Neural progenitor cell (in vitro differentiated cells): ENCODE measurements around the gene SIRT1. TPM values are rescaled to one million over a fixed set of nuclear protein-coding genes. Genes with fewer than 3 reads are reported as not detected.
"Not testable (repeated sequence)": the region's sequence is repeated elsewhere in the genome, so short reads cannot be mapped to it uniquely, and the experiment has no call there.

ENCODE experiments used
- DNase-seq: peaks from one replicate; pipeline ENCODE4 v3.0.0-alpha.2; 2016; ENCODE audit warnings: low spot score
- H2AFZ ChIP-seq: fragments of 200-600 bp; sonication (generic); replicated peaks from 2 replicates; pipeline ENCODE4 v1.6.1; 2016; ENCODE audit warnings: antibody characterized with exemption
- H3F3A ChIP-seq: fragments of 200-600 bp; sonication (generic); 2 replicates; pipeline ENCODE4 v1.6.1; 2016; ENCODE audit warnings: antibody characterized with exemption, low read depth
- H3K27ac ChIP-seq: fragments of 200-600 bp; sonication (generic); 2 replicates; pipeline ENCODE4 v1.5.1; 2016; ENCODE audit warnings: mild to moderate bottlenecking
- H3K27me3 ChIP-seq: fragments of 200-600 bp; sonication (generic); 2 replicates; pipeline ENCODE4 v1.6.1; 2016; ENCODE audit warnings: mild to moderate bottlenecking, moderate library complexity
- H3K36me3 ChIP-seq: fragments of 200-600 bp; sonication (generic); 2 replicates; pipeline ENCODE4 v1.5.1; 2016
- H3K4me1 ChIP-seq: fragments of 200-600 bp; sonication (generic); 2 replicates; pipeline ENCODE4 v1.6.1; 2016; ENCODE audit warnings: mixed run types
- H3K4me2 ChIP-seq: fragments of 200-600 bp; sonication (generic); 2 replicates; pipeline ENCODE4 v1.6.1; 2016
- H3K4me3 ChIP-seq: fragments of 200-600 bp; sonication (generic); 2 replicates; pipeline ENCODE4 v1.5.1; 2016
- H3K79me2 ChIP-seq: fragments of 200-600 bp; sonication (generic); 2 replicates; pipeline ENCODE4 v1.6.1; 2016; ENCODE audit warnings: low read depth
- H3K9ac ChIP-seq: fragments of 200-600 bp; sonication (generic); 2 replicates; pipeline ENCODE4 v1.6.1; 2016
- H3K9me3 ChIP-seq: fragments of 200-600 bp; sonication (generic); 2 replicates; pipeline ENCODE4 v1.5.1; 2016; ENCODE audit warnings: low read depth
- H4K20me1 ChIP-seq: fragments of 200-600 bp; sonication (generic); 2 replicates; pipeline ENCODE4 v1.6.1; 2016; ENCODE audit warnings: low read depth
- H3K27ac Mint-ChIP-seq: 3 replicates; pipeline ENCODE4 v1.8.0; 2021; ENCODE audit warnings: mixed read lengths
- H3K27me3 Mint-ChIP-seq: 2 replicates; pipeline ENCODE4 v1.8.0; 2022; ENCODE audit warnings: low read depth, mild to moderate bottlenecking, inconsistent platforms, moderate library complexity, mixed read lengths; ENCODE audit not compliant: insufficient read depth
- H3K36me3 Mint-ChIP-seq: 3 replicates; pipeline ENCODE4 v1.8.0; 2021; ENCODE audit warnings: mixed read lengths
- H3K4me1 Mint-ChIP-seq: 3 replicates; pipeline ENCODE4 v1.8.0; 2021; ENCODE audit warnings: mixed read lengths
- H3K4me3 Mint-ChIP-seq: 3 replicates; pipeline ENCODE4 v1.8.0; 2021; ENCODE audit warnings: mild to moderate bottlenecking, moderate library complexity, mixed read lengths
- H3K9me3 Mint-ChIP-seq: 3 replicates; pipeline ENCODE4 v1.8.0; 2020; ENCODE audit warnings: mixed read lengths
- CTCF ChIP-seq: fragments of 200-600 bp; sonication (generic); IDR thresholded peaks from 2 replicates; pipeline ENCODE4 v1.5.1; 2017; ENCODE audit warnings: antibody characterized with exemption, mild to moderate bottlenecking
- EZH2 ChIP-seq: fragments of 200-600 bp; sonication (generic); IDR thresholded peaks from 2 replicates; pipeline ENCODE4 v1.6.1; 2017; ENCODE audit warnings: antibody characterized with exemption, mild to moderate bottlenecking, moderate library complexity
- EZH2phosphoT487 ChIP-seq: fragments of 200-600 bp; sonication (generic); IDR thresholded peaks from 2 replicates; pipeline ENCODE4 v1.6.1; 2017; ENCODE audit warnings: antibody characterized with exemption
- total RNA-seq: library from RNA; depleted of rRNA; stranded (reverse); fragments of >200 nt; gene quantifications from 2 replicates; pipeline ENCODE4 v1.2.3, GENCODE V29; 2015; ENCODE audit warnings: low replicate concordance

SIRT1 gene
- total RNA-seq, 1 donor from 2014 or later = 48.5 TPM

- Histone ChIP-seq H3K4me2 (no peak overlapping the region), H3F3A (no peaks in the 10 kb centered on the region), H3K4me1 (peaks cover 2% of the 10 kb centered on the region), H3K27ac (no peak overlapping the region), H3K27me3 (no peaks in the 10 kb centered on the region), H3K4me3 (no peak overlapping the region), H2AFZ (no peak overlapping the region), H3K9me3 (no peaks in the 10 kb centered on the region), H3K36me3 (no peaks in the 10 kb centered on the region), H3K9ac (no peak overlapping the region), H3K79me2 (no peaks in the 10 kb centered on the region), H4K20me1 (no peaks in the 10 kb centered on the region)
- Mint-ChIP-seq H3K36me3 (no peaks in the 10 kb centered on the region), H3K9me3 (no peaks in the 10 kb centered on the region), H3K4me1 (no peaks in the 10 kb centered on the region), H3K27ac (no peak overlapping the region), H3K27me3 (no peaks in the 10 kb centered on the region), H3K4me3 (no peak overlapping the region)
- TF ChIP-seq CTCF (no peak), EZH2phosphoT487 (no peak), EZH2 (no peak)
- DNase-seq = no peak
These were observed 16.3 kb upstream of the SIRT1 start for GRCh38 chr10:67868132-67868531.

GRCh38 chr10:67869996-67870395, 14.5 kb upstream of the SIRT1 start:
- H2AFZ ChIP-seq = no peak overlapping the region
- Mint-ChIP-seq H3K27ac (no peak overlapping the region), H3K9me3 (no peaks in the 10 kb centered on the region), H3K4me1 (no peaks in the 10 kb centered on the region), H3K27me3 (no peaks in the 10 kb centered on the region), H3K4me3 (no peak overlapping the region), H3K36me3 (no peaks in the 10 kb centered on the region)
- DNase-seq = no peak
- H3K9me3 ChIP-seq = no peaks in the 10 kb centered on the region
- no peaks in the 10 kb centered on the region for H3K79me2 ChIP-seq
- no peaks in the 10 kb centered on the region for H3K27me3 ChIP-seq
- no peak overlapping the region for H3K4me3 ChIP-seq
- H3F3A ChIP-seq = no peaks in the 10 kb centered on the region
- H3K27ac ChIP-seq = no peak overlapping the region
- no peaks in the 10 kb centered on the region for H4K20me1 ChIP-seq
- no peak overlapping the region for H3K9ac ChIP-seq
- H3K4me1 ChIP-seq = no peaks in the 10 kb centered on the region
- H3K4me2 ChIP-seq = no peak overlapping the region
- H3K36me3 ChIP-seq = no peaks in the 10 kb centered on the region
- TF ChIP-seq CTCF (no peak), EZH2 (no peak), EZH2phosphoT487 (no peak)

- H3K9ac ChIP-seq = no peak overlapping the region
- H3K36me3 ChIP-seq = no peaks in the 10 kb centered on the region
- no peak overlapping the region for H3K27ac Mint-ChIP-seq
- H3K36me3 Mint-ChIP-seq = no peaks in the 10 kb centered on the region
- H3K9me3 ChIP-seq = no peaks in the 10 kb centered on the region
- H3K27me3 Mint-ChIP-seq = no peaks in the 10 kb centered on the region
- TF ChIP-seq EZH2phosphoT487 = no peak
- no peak for TF ChIP-seq CTCF
- TF ChIP-seq EZH2 = no peak
- H3K79me2 ChIP-seq = no peaks in the 10 kb centered on the region
- H4K20me1 ChIP-seq = no peaks in the 10 kb centered on the region
- DNase-seq = no peak
- H3F3A ChIP-seq = no peaks in the 10 kb centered on the region
- no peak overlapping the region for H3K4me2 ChIP-seq
- H3K27ac ChIP-seq = no peak overlapping the region
- no peaks in the 10 kb centered on the region for H3K27me3 ChIP-seq
- no peak overlapping the region for H2AFZ ChIP-seq
- H3K9me3 Mint-ChIP-seq = no peaks in the 10 kb centered on the region
- no peak overlapping the region for H3K4me3 Mint-ChIP-seq
- H3K4me1 ChIP-seq = no peaks in the 10 kb centered on the region
- no peak overlapping the region for H3K4me3 ChIP-seq
- H3K4me1 Mint-ChIP-seq = no peaks in the 10 kb centered on the region
These were observed 8.9 kb upstream of the SIRT1 start for GRCh38 chr10:67875340-67876238.

GRCh38 chr10:67877421-67877820, 7.0 kb upstream of the SIRT1 start:
- H3K9ac ChIP-seq, H3K4me1 Mint-ChIP-seq, H3K27me3 Mint-ChIP-seq, DNase-seq, H3F3A ChIP-seq, H3K36me3 Mint-ChIP-seq, H3K27ac Mint-ChIP-seq, H2AFZ ChIP-seq, H3K27ac ChIP-seq, H3K36me3 ChIP-seq, H4K20me1 ChIP-seq, H3K4me2 ChIP-seq, H3K9me3 Mint-ChIP-seq, H3K9me3 ChIP-seq, H3K4me1 ChIP-seq, H3K4me3 Mint-ChIP-seq, H3K27me3 ChIP-seq, H3K79me2 ChIP-seq, H3K4me3 ChIP-seq: not testable (repeated sequence)
